Mesendoderm (in vitro differentiated cells): ENCODE measurements around the gene CDH16.

Experiments used
- DNase-seq: peaks from one replicate; pipeline ENCODE4 v3.0.0; 2013
- H2AK5ac ChIP-seq: 2 replicates; pipeline ENCODE4 v1.6.1; 2013; ENCODE audit warnings: low read length, inconsistent platforms
- H2BK120ac ChIP-seq: 2 replicates; pipeline ENCODE4 v1.6.1; 2013; ENCODE audit warnings: low read depth, mild to moderate bottlenecking, low read length, moderate library complexity, mixed read lengths
- H2BK15ac ChIP-seq: replicated peaks from 2 replicates; pipeline ENCODE4 v1.6.1; 2013; ENCODE audit warnings: low read depth, mild to moderate bottlenecking, moderate library complexity
- H2BK5ac ChIP-seq: 2 replicates; pipeline ENCODE4 v1.6.1; 2013; ENCODE audit warnings: low read length, inconsistent platforms
- H3K18ac ChIP-seq: 2 replicates; pipeline ENCODE4 v1.6.1; 2013; ENCODE audit warnings: mild to moderate bottlenecking, low read length, mixed read lengths
- H3K23ac ChIP-seq: one replicate; pipeline ENCODE4 v1.6.1; 2013; ENCODE audit warnings: low read length
- H3K27ac ChIP-seq: 2 replicates; pipeline ENCODE4 v1.5.1; 2013; ENCODE audit warnings: low read depth, mild to moderate bottlenecking, inconsistent platforms, low read length, moderate library complexity
- H3K27me3 ChIP-seq: 2 replicates; pipeline ENCODE4 v1.6.1; 2013; ENCODE audit warnings: low read length, control low read depth, mild to moderate bottlenecking, inconsistent platforms; ENCODE audit not compliant: insufficient read depth, poor library complexity
- H3K36me3 ChIP-seq: 2 replicates; pipeline ENCODE4 v1.6.1; 2013; ENCODE audit warnings: low read length, inconsistent platforms; ENCODE audit not compliant: control insufficient read depth, insufficient read depth
- H3K4ac ChIP-seq: one replicate; pipeline ENCODE4 v1.6.1; 2013; ENCODE audit warnings: low read depth, mild to moderate bottlenecking, low read length, moderate library complexity
- H3K4me1 ChIP-seq: 2 replicates; pipeline ENCODE4 v1.6.1; 2013; ENCODE audit warnings: low read depth, low read length, inconsistent platforms; ENCODE audit not compliant: control insufficient read depth
- H3K4me2 ChIP-seq: 2 replicates; pipeline ENCODE4 v1.6.1; 2013; ENCODE audit warnings: low read length
- H3K4me3 ChIP-seq: 2 replicates; pipeline ENCODE4 v1.5.1; 2013; ENCODE audit warnings: mild to moderate bottlenecking, low read length
- H3K56ac ChIP-seq: one replicate; pipeline ENCODE4 v1.6.1; 2013; ENCODE audit warnings: low read length
- H3K79me1 ChIP-seq: 2 replicates; pipeline ENCODE4 v1.6.1; 2013; ENCODE audit warnings: low read length, inconsistent platforms
- H3K79me2 ChIP-seq: 2 replicates; pipeline ENCODE4 v1.6.1; 2013; ENCODE audit warnings: mild to moderate bottlenecking, low read length; ENCODE audit not compliant: control insufficient read depth, insufficient read depth
- H3K9ac ChIP-seq: 2 replicates; pipeline ENCODE4 v1.6.1; 2013; ENCODE audit warnings: low read length, inconsistent platforms
- H4K5ac ChIP-seq: one replicate; pipeline ENCODE4 v1.6.1; 2013; ENCODE audit warnings: low read length
- H4K8ac ChIP-seq: one replicate; pipeline ENCODE4 v1.6.1; 2013; ENCODE audit warnings: low read depth, mild to moderate bottlenecking, control low read depth, low read length, moderate library complexity
- WGBS: extraction: QIAGEN DNeasy Blood & Tissue Kit; methylation state at CpG from one replicate; pipeline ENCODE4 v1.1.7; 2013; ENCODE audit warnings: low lambda C conversion rate, missing lambda C conversion rate; ENCODE audit not compliant: insufficient coverage; ENCODE audit errors: extremely low coverage; 5-methylcytosine and 5-hydroxymethylcytosine counted together

Gene CDH16

GRCh38 chr16:66925322-66925840 lies 6.7 kb upstream of the CDH16 start, which contains the start of gene RRAD:
Gene RRAD (minus strand): TSS chr16:66925535. CDS start chr16:66925179, 356 bp downstream.
- Histone ChIP-seq H2AK5ac (no peak within 1 kb of the TSS), H2BK15ac (no peak within 1 kb of the TSS), H3K79me1 (no peaks in the 10 kb centered on the region), H3K4me3 (no peak within 1 kb of the TSS), H3K18ac (no peak within 1 kb of the TSS), H3K4me2 (no peak within 1 kb of the TSS), H3K56ac (no peak within 1 kb of the TSS), H3K9ac (no peak within 1 kb of the TSS), H3K23ac (no peak within 1 kb of the TSS), H2BK120ac (no peak within 1 kb of the TSS), H2BK5ac (no peak within 1 kb of the TSS), H3K27ac (no peak within 1 kb of the TSS), H3K36me3 (no peaks in the 10 kb centered on the region), H3K27me3 (peaks cover 18% of the 10 kb centered on the region), H3K79me2 (no peaks in the 10 kb centered on the region), H3K4me1 (no peaks in the 10 kb centered on the region), H4K5ac (no peak within 1 kb of the TSS), H3K4ac (no peak within 1 kb of the TSS), H4K8ac (no peak within 1 kb of the TSS)
- WGBS: no CpG with 5 or more reads among the region's 42 CpGs
- peak; percentile 19 for DNase-seq

- Histone ChIP-seq H3K56ac (no peak overlapping the region), H3K4me2 (no peak overlapping the region), H3K27me3 (peaks cover 18% of the 10 kb centered on the region), H2BK5ac (no peak overlapping the region), H3K27ac (no peak overlapping the region), H3K9ac (no peak overlapping the region), H4K8ac (no peak overlapping the region), H2AK5ac (no peak overlapping the region), H3K79me2 (no peaks in the 10 kb centered on the region), H3K23ac (no peak overlapping the region), H3K4ac (no peak overlapping the region), H3K4me1 (no peaks in the 10 kb centered on the region), H2BK15ac (no peak overlapping the region), H4K5ac (no peak overlapping the region), H3K18ac (no peak overlapping the region), H3K36me3 (no peaks in the 10 kb centered on the region), H3K79me1 (no peaks in the 10 kb centered on the region), H2BK120ac (no peak overlapping the region), H3K4me3 (no peak overlapping the region)
- peak; percentile 43 for DNase-seq
- no CpG with 5 or more reads among the region's 72 CpGs for WGBS
Observed at GRCh38 chr16:66924527-66925321, 6.0 kb upstream of the CDH16 start.

GRCh38 chr16:66923866-66924265 lies 5.2 kb upstream of the CDH16 start:
- no peaks in the 10 kb centered on the region for H3K36me3 ChIP-seq
- WGBS: no CpG with 5 or more reads among the region's 3 CpGs

GRCh38 chr16:66923247-66923731 lies 4.6 kb upstream of the CDH16 start:
- no peak overlapping the region for H2BK120ac ChIP-seq
- H3K4me3 ChIP-seq: no peak overlapping the region
- no peak overlapping the region for H2BK5ac ChIP-seq
- no peak overlapping the region for H3K23ac ChIP-seq
- peaks cover 18% of the 10 kb centered on the region for H3K27me3 ChIP-seq
- no peak overlapping the region for H3K56ac ChIP-seq
- DNase-seq: no peak
- no peak overlapping the region for H2BK15ac ChIP-seq
- no peak overlapping the region for H3K4ac ChIP-seq
- H3K4me2 ChIP-seq: no peak overlapping the region
- H3K9ac ChIP-seq: no peak overlapping the region
- no CpG with 5 or more reads among the region's 18 CpGs for WGBS
- no peak overlapping the region for H3K27ac ChIP-seq
- H3K18ac ChIP-seq: no peak overlapping the region
- no peaks in the 10 kb centered on the region for H3K36me3 ChIP-seq
- no peak overlapping the region for H4K5ac ChIP-seq
- no peak overlapping the region for H4K8ac ChIP-seq
- H2AK5ac ChIP-seq: no peak overlapping the region
- no peaks in the 10 kb centered on the region for H3K4me1 ChIP-seq
- H3K79me1 ChIP-seq: no peaks in the 10 kb centered on the region
- no peaks in the 10 kb centered on the region for H3K79me2 ChIP-seq

More at GRCh38 chr16:66923866-66924265, 5.2 kb upstream of the CDH16 start:
- no peak overlapping the region for H2BK120ac ChIP-seq
- H3K4ac ChIP-seq: no peak overlapping the region
- no peak overlapping the region for H4K8ac ChIP-seq
- no peaks in the 10 kb centered on the region for H3K4me1 ChIP-seq
- H3K56ac ChIP-seq: no peak overlapping the region
- no peak overlapping the region for H2BK15ac ChIP-seq
- H3K18ac ChIP-seq: no peak overlapping the region
- no peaks in the 10 kb centered on the region for H3K79me1 ChIP-seq
- no peak overlapping the region for H3K9ac ChIP-seq
- no peaks in the 10 kb centered on the region for H3K79me2 ChIP-seq
- no peak overlapping the region for H4K5ac ChIP-seq
- H2BK5ac ChIP-seq: no peak overlapping the region
- H3K4me2 ChIP-seq: no peak overlapping the region
- H2AK5ac ChIP-seq: no peak overlapping the region
- no peak for DNase-seq
- peaks cover 18% of the 10 kb centered on the region for H3K27me3 ChIP-seq
- H3K4me3 ChIP-seq: no peak overlapping the region
- H3K23ac ChIP-seq: no peak overlapping the region
- H3K27ac ChIP-seq: no peak overlapping the region

- Histone ChIP-seq H3K79me2 (no peaks in the 10 kb centered on the region), H2BK120ac (no peak overlapping the region), H3K4me3 (no peak overlapping the region), H3K23ac (no peak overlapping the region), H3K36me3 (no peaks in the 10 kb centered on the region), H3K27ac (no peak overlapping the region), H3K18ac (no peak overlapping the region), H3K27me3 (peaks cover 18% of the 10 kb centered on the region), H4K5ac (no peak overlapping the region), H3K4me1 (no peaks in the 10 kb centered on the region), H3K56ac (no peak overlapping the region), H3K79me1 (no peaks in the 10 kb centered on the region), H4K8ac (no peak overlapping the region), H3K4ac (no peak overlapping the region), H3K9ac (no peak overlapping the region), H2BK15ac (no peak overlapping the region), H2AK5ac (no peak overlapping the region), H3K4me2 (no peak overlapping the region), H2BK5ac (no peak overlapping the region)
- WGBS: no CpG with 5 or more reads among the region's 42 CpGs
- no peak for DNase-seq
Observed at GRCh38 chr16:66921729-66922450, 3.2 kb upstream of the CDH16 start.
